ENCODE measurements around the gene SRGAP2C.
"Not testable (repeated sequence)": the region's sequence is repeated elsewhere in the genome, so short reads cannot be mapped to it uniquely, and the experiment has no call there.

GRCh38 chr1:121316081-121316480, 131.3 kb downstream of the SRGAP2C start:
- TF ChIP-seq, protein P1, sequence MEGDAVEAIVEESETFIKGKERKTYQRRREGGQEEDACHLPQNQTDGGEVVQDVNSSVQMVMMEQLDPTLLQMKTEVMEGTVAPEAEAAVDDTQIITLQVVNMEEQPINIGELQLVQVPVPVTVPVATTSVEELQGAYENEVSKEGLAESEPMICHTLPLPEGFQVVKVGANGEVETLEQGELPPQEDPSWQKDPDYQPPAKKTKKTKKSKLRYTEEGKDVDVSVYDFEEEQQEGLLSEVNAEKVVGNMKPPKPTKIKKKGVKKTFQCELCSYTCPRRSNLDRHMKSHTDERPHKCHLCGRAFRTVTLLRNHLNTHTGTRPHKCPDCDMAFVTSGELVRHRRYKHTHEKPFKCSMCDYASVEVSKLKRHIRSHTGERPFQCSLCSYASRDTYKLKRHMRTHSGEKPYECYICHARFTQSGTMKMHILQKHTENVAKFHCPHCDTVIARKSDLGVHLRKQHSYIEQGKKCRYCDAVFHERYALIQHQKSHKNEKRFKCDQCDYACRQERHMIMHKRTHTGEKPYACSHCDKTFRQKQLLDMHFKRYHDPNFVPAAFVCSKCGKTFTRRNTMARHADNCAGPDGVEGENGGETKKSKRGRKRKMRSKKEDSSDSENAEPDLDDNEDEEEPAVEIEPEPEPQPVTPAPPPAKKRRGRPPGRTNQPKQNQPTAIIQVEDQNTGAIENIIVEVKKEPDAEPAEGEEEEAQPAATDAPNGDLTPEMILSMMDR (IDR thresholded peaks at IDR 0.05; ENCODE audit: insufficient read depth, low read depth, low read length) = not testable (repeated sequence)
- TF ChIP-seq EZH2 (IDR thresholded peaks at IDR 0.05; ENCODE audit: insufficient read depth, low read length) = not testable (repeated sequence)
